HG03196 (cell line): ENCODE data around the gene CCR9.

Experiments
- ATAC-seq: cut with Tn5 transposase; IDR thresholded peaks from one replicate; pipeline ENCODE4 v1.9.1; 2021; ENCODE audit not compliant: unreplicated experiment

Gene CCR9

DNA sequence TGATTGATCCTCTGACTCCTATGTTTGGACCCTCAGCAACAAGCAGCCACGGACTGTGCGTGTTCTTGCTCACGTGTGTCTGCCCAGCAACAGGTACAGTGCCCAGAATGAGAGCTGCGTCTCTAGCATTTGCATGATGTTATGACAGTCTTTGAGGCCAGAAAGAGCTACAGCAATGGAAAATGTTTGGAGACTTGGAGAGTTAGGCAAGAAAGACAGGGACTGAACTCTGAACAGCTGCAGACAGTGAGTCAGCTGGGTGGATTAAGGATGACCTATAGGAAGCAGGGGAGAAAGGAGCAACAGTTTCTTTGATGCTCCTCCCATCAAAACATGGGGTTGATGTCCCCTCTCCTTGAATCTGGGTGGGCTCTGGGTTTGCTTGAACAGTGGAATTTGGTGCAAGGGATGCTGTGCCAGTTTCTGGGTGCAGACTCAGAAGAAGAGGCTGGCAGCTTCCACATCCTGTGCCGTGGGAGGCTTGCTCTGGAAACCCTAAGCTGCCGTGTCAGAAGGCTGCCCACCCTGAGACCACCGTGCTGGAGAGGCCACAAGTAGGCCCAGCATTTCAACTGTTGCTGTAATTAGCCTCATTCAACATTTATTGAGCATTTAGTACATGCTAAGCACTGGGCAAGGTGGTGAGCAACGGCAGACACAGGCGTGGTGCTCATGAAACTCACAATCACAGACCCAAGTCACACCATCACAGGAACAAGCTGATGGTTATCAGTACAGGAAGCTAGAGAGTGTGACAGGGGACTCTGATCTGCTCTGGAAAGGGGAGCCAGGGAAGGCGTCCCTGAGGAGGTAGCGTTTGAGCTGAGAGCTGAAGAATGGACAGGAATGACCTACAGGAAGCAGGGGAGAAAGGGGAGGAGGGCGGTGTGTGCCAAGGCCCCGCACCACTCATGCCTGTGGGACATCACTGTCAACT lies 21.7 kb downstream of the CCR9 start:
- no peak for ATAC-seq

DNA sequence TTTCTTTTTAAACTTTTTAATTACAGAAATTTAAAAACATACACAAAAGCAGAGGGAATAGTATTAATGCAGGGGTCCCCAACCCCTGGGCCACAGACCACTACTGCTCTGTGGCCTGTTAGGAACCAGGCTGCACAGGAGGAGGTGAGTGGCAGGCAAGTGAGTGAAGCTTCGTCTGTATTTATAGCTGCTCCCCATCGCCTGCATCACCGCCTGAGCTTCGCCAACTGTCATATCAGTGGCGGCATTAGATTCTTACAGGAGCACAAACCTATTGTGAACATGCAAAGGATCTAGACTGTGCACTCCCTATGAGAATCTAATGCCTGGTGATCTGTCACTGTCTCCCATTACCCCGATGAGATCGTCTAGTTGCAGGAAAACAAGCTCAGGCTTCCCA lies 22.4 kb downstream of the CCR9 start:
- ATAC-seq = no peak

DNA sequence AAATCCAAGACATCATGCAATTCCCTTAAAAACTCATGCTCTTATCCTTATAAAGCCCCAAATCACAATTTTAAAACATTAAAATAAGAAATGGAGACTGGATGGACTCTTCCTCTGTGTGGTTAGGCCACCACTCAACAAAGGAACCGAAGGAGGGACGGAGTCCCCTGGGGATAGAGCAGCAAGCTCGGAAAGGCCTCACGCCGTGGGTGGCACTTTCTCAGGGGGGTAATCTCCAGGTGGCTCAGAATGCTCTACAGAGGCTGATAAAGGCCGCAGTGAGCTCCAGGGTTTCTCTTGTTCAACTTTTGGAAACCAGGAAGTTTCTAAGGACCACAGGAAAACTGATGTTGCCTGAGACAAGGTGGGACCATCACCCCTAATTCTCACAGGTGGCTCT lies 23.2 kb downstream of the CCR9 start:
- no peak for ATAC-seq

DNA sequence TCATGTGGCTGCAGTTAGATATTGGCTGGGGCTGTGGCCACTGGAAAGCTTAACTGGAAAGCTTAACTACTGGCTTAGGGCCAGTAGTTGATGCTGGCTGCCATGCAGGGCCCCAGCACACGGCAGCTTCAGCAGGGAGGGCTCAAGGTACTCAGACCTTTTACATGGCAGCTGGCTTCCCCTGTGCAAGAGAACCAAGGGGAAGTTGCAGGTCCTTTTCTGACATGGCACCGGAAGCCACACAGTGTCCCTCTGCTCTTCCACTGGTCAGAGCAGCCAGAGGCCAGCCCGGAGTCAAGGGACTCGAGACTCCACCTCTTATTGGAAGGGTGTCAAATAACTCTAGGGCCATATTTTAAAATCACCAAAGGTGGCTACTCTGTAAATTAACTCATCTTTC lies 24.5 kb downstream of the CCR9 start:
- no peak for ATAC-seq

DNA sequence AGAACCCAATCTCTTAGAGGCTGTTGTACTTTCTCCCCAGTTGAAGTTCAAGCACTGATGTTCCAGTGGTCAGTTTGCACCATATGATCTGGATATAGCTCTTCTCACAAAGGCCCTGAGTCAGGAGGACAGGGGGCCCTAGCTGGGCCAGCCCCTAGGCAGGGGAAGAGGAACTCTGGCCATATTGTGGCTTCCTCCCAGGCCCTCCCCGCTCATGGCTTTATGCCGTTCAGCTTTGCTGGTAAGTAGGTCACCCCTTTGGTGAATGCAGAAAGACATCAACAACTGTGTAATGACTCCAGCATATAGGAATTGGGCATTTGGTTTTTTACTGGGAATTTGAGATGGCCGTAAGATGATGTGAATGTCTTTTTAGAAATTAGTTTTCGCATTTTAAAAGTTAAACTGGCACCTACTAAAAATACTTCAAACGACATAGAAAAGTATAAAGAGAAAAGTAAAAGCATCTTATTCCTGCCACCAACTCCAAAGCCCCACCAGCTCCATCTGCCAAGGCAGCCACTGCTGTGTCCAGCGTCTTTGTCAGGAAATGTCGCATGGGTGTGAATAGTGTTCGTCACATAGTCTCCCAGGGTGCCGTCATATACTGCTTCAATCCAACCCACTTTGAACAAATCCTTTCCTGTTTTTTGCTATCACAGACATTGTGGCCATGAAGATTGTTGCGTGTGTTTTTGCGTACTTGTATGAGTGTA lies 25.3 kb downstream of the CCR9 start:
- ATAC-seq = no peak

DNA sequence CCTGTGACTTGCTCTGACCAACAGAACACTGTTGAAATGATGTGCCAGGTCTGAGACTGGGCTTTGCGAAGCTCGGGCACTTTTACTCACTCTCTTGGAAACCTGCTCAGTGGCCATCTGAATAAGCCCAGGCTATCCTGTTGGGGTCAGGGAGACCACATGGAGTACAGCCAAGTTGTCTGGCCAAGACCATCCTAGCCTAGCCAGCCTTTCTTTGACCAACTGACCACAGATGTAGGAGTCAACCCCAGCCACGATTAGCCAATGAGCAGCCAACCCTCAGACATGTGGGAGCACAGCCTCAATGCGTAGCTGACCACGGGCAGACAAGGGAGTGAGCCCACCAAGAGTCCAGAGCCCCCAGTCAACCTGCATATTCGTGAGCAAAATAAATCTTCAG lies 26.1 kb downstream of the CCR9 start:
- no peak for ATAC-seq

DNA sequence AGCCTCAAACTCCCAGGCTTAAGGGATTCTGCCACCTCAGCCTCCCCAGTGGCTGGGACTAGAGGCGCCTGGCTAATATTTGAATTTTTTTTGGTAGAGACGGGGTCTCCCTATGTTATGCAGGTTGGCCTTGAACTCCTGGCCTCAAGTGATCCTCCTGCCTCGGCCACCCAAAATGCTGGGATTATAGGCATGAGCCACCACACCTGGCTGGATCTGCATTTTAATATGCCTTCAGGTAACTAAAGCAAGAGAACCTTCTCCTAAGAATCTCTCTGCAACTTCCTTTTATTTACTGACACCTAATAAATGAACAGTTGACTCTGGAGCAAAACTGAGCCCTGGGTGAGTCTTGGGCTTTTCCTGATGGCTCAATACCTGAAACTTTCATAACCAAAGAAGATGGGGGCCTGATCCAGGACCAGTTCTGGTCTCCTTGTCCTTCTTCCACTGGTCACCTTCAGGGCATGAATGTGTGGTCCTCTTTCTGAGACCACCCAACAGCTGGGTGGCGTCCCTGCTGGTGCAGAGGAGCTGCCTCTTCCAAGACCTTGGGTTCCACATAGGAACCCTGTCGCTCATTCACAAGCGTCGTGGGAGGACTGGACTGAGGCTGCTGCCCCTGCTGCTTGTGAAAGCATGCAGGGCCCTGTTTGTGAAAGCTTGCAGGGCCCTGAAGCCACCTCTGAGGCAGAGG lies 28.2 kb downstream of the CCR9 start:
- no peak for ATAC-seq

DNA sequence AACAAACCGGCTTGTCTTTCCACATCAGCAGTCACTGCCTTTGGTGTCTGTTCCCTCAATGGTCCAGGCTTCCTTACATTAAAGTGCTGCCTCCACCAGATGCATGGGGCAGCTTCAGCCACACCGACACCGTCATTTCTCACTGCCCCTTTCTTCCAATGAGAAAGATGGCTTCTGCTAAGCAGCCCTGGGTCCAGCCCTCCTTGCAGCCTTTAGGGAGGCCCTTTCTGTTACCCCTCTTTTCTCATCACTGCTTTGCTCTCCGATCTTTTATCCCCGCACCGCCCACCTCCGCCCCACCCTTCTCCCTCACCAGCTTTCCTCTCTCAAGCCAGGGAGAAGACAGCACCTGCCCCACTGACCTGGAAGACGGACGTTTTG lies 28.7 kb downstream of the CCR9 start:
- no peak for ATAC-seq

DNA sequence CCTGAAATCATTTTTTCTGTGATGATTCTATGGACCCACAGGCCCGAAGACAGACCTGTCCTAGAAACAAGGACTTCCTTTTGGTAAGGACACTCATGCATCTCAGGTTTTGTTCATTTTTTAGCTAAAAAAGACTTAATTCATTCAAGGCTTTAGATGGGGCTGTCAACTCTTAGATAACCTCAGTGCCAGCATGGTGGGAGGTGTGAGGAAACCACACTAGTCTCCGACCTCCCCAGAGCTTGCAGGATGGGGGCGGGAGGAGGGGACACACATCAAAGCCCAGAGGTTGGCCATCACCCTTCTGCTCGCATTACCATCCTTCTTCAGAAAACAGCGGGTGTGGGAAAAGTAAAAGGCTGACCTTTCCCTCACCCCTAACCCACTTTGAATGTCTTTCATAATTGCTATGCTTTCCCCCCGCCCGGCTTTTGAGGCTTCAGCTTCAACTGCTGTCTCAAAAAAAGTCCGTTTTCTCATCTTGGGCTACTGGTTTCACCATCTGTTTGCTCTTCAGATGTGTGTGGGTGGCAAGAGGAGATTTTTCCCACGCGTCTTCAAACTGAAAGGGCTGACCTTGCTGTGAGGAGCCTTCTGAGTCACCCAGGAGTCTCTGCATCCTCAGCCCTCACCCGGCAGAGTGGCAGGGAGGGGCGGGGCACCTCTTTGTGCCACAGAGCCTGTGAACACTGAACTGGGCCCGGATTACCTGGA lies 29.3 kb downstream of the CCR9 start:
- peak; percentile 92 for ATAC-seq

DNA sequence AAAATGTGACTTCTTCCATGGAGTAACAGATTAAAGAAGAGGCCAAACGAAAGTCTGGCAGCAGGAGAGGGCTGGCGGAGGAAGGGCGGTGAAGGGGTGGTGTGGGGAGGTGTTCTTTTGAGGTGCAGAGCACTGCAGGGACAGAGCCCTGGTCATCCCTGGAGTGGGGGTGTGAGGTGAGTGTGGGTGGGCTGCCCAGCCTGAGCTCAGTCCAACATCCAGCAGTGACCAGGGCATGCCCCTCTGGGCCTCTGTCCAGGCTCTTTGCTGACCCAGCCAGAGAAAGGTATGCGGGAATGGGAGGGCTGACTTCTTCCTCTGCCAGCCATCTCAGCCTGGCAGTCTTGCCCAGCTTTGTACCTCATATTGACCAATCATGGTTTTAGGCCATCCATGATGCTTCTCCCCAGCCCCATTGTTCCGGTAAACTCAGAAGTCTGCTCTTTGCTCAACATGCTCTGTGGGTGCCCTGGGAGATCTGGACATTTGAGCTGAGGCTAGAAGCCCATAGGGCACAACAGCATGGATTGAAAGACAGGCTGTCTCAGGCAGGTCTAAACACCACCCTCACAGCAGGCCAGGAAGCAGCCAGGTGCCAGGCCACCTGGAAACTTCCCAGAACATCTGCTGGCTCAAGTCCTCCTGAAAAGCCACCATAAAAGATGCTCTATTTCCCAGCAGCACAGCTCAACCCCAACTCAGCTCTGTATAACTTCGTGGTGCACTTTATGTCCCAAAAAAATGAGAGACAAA lies 31.0 kb downstream of the CCR9 start:
- no peak for ATAC-seq

DNA sequence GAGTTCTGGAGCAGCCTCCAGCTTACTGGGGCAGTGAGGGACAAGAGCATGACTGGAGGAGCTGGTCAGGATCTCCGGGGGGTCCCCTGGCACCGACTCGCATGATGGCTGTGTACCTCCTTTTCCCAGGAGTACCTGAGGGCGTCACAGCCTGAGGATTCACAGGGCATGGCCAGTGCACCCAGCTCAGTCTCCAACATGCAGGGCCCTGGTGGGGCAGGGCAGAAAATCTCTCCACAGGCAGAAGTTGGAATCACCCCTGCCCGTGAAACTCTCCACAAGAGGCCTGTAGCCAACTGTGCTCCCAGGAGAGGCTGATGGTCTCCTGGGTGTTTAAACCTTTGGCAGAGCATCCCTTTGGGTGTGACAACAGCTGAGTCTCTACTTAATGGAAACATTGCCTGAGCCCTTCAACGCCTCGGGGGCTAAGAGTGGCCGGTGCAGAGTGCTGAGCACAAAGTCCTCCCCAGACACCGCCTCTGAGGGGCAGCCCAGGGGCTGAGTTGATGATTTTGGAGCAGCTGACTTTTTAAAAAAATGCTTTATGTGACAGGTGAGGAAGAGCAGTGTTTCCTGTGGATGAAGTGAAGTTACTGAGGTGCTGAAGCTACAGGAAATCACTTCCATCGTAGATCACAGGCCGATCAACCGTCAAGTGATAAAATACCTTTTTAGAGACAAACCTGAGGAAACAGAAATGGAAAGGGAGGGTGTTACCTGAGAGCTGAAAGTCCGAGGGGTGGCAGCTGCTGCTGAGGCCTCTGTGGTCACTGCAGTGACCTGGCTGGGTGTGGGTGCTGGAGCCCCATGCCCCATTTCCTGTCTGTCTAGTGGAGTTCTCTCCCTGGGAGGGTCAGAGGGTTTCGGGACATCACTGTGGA lies 35.1 kb downstream of the CCR9 start:
- no peak for ATAC-seq

DNA sequence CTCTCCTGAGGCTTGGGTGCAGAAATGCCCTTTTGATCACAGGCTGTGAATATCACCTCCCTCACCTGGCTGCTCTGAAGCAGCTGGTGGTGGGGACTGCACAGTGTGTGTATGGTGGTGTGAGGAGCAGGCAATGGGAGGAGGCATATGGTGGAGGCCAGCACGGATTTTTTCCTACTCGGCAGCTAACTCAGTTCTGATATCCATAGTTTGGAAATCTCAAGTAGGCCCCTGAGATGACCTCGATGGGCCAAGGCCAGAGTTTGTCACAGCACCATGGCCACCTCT lies 35.6 kb downstream of the CCR9 start:
- ATAC-seq = no peak

DNA sequence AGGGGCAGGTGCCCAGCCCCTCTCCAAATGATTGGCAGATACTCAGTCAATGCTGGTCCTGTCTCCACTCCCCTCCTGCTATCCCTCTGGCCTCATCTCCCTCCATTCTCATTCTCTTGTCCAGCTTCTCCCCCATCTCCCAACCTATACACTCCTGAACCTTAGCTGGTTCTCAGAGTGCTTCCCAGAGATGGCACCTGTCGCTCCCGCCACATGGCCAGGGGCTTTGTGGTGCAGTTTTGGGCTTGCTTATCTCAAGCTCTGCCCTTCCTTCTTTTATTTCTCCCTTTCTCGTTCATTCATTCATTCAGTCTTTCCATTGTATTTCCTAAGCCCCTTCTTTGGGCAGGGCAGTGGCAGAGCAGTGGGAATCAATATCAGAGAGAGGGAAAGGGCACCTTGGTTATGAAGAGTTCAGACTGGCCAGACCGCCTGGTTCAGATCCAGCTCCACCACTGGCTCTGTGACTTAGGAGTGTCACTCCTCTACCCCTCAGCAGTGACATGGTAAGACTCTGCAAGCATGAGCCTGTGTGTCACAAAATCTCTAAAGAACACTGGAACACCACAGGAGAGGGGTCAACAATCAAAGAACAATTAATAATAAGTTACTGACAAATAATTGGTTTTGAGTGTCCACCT lies 36.7 kb downstream of the CCR9 start:
- ATAC-seq = no peak

DNA sequence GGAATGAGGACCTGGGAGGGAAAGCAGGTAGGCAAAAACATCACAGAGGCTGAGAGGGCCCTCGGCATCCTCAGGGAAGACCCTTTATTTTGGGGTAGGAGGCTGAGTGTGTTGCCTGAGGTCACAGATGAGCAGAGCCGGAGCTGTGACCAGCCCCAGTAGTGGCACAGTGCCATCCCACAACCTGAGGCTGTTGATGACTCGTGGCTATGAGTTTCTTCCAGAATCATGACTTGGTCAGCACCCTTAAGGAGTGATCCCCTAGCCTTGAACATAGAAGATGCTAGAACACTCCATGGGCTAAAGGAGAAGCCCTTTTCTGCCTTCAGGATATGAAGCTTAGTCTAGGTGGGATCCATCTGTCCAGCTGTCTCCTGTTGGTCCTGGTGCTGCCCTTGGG lies 37.4 kb downstream of the CCR9 start:
- no peak for ATAC-seq

DNA sequence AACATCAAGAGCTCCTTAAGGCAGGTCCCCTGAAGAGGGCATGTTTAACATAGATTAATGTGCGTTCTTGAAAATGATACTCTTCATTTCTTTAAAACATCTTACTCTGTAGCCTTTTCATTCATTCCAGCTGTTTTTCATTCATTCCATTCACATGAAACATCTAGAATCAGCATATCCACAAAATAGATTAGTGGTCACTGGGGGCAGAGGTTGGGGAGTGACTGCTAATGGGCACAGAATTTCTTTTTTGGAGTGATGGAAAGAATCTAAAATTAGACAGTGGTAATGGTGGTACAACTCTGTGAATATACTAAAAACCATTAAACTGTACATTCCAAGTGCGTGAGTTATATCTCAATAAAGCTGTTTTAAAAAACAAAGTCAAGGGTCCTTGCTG lies 41.5 kb downstream of the CCR9 start:
- ATAC-seq = no peak

DNA sequence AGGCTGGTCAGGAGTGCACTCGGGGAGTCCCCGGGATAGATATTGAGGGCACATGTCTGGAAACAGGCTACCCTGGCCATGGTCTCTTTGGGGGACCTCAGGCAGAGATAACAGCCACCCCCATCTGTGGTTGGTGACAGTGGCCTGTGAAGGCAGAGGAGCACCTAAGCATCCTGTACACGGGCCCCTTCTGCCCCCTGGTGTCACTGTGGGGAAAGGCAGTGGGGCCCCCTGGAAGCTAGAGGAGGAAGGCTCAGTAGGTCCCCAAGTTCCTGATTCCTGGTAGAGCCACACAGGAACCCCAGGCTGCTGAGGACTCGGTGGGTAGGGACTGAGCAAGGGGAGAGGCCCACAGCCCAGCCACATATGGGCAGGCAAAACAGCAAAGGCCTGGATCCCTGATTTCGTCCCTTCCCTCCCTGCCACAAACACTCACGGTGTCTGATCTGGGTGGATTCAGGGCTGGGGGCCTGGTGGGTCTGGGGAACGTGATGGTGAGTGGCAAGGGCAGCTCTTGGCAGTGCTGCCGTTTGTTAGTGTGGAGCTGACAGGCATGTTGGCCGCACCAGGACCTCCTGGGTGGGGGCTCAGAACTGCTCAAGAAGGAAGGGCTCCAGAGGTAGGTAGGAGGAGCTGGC lies 42.8 kb downstream of the CCR9 start:
- ATAC-seq = no peak

DNA sequence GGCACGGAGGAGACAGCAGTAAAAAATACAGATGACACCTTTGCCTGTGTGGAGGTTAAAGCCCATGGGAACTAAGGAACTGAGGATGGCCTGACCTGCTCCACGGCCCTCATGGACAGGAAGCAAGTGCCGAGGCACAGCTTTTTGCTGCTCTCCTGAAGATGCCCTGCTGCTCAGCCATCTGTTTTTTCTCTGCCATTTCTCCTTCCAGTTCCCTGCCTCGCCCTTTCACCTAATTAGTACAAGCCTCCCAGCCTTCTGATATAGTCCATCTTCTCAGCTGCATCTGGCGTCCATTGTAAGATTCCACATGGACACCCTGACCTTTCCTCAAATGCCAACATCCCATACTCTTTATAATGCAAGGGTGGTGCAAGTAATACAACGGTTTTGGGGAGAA lies 45.2 kb downstream of the CCR9 start:
- no peak for ATAC-seq

DNA sequence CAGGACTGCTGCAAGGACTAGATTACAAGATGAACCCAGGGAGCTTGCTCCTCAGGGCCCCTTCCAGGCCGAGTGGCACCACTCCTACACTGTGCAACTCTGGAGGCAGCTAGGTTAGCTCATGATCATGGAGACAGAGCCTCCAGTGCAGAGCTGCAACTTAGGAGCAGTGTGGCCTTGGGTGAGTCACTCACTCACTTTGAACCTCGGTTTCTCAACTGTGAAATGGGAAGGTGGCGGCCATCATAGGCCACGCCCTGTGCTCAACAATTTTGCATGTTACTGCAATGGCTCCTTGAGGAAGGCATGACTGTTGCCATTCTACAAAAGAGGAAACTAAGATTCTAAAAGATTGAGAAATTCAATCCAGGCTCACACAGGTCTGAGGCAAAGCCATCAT lies 45.8 kb downstream of the CCR9 start:
- no peak for ATAC-seq

DNA sequence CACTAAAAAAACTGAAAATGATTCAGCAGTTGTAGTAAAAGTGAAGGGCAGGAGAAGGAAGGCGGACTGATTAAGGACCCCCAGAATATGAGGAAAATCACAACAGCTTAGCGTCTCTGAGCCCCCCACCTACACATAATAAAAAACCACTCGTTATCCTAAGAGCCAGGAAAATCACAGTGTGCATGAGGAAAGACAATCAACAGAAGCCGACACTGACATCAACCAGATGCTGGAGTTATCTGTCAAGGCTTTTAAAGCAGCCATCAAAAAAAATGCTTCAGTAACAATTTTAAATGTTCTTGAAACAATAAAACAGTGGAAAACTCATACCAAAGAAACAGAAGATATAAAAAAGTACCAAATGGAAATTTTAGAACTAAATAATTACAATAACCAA lies 47.2 kb downstream of the CCR9 start:
- no peak for ATAC-seq
